Measurements from ENCODE around the gene RPLP2.

DNA sequence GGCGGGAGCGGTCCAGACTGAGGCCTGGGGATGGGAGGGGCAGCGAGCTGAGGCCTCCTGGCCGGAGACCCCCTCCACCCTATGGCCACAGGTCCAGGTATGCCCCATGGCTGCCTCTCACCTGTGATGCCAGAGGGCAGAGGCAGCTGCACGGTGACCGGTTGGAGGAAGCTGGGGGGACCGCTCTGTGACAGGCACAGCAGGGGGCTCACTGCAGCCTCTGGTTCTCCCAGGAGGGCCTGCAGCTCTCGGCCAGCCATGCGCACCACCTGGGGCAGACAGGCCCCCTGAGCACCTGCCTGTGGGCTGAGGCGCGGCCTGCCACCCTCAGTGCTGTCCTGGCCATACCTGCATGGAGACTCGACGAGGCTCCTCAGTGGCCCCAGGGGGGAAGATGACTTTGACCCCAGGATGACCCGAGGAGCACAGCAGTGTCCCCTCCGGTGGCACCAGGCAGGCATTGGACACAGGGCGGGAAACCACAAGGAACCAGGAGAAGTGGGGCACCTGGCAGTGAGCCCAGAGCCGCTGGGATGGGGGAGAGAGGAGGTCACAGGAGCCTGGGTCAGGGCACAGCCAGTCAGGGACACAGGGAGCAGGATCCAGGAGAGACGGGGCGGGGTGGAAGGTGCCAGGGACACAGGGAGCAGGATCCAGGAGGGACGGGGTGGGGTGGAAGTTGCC, 8.5 kb upstream of the RPLP2 start:
- TF ChIP-seq ZNF274 (IDR thresholded peaks at IDR 0.05; ENCODE audit: low read depth, low read length) (no peak), YY1 (IDR thresholded peaks at IDR 0.05; ENCODE audit: insufficient read depth, insufficient read length) (no peak)

All from NT2/D1 (cell line).